ENCODE results near the gene TMEM248. TPM values are rescaled to one million over a fixed set of nuclear protein-coding genes. Genes with fewer than 3 reads are reported as not detected.

TMEM248 gene
- total and polyA plus RNA-seq, 2 of the 13 experiments (the other 11 are each of a cell fraction or from before 2014, with no cell fraction given): 54.3 to 109 TPM

DNA sequence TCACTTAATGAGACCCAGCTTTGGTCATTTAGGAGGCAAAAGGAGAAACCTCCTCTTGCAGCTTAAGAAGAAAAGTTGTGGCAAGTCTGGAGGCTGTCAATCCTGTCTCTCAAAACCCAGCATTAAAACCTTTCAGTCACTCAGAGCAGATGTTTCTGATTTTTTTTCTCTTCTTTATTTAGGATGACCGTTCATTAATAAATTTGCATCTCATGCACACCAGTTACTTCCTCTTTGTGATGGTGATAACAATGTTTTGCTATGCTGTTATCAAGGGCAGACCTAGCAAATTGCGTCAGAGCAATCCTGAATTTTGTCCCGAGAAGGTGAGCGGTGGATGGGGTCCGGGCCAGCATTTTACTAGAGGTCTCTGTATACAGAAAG, 32.0 kb downstream of the TMEM248 start (continued):
- TF ChIP-seq, protein P1, sequence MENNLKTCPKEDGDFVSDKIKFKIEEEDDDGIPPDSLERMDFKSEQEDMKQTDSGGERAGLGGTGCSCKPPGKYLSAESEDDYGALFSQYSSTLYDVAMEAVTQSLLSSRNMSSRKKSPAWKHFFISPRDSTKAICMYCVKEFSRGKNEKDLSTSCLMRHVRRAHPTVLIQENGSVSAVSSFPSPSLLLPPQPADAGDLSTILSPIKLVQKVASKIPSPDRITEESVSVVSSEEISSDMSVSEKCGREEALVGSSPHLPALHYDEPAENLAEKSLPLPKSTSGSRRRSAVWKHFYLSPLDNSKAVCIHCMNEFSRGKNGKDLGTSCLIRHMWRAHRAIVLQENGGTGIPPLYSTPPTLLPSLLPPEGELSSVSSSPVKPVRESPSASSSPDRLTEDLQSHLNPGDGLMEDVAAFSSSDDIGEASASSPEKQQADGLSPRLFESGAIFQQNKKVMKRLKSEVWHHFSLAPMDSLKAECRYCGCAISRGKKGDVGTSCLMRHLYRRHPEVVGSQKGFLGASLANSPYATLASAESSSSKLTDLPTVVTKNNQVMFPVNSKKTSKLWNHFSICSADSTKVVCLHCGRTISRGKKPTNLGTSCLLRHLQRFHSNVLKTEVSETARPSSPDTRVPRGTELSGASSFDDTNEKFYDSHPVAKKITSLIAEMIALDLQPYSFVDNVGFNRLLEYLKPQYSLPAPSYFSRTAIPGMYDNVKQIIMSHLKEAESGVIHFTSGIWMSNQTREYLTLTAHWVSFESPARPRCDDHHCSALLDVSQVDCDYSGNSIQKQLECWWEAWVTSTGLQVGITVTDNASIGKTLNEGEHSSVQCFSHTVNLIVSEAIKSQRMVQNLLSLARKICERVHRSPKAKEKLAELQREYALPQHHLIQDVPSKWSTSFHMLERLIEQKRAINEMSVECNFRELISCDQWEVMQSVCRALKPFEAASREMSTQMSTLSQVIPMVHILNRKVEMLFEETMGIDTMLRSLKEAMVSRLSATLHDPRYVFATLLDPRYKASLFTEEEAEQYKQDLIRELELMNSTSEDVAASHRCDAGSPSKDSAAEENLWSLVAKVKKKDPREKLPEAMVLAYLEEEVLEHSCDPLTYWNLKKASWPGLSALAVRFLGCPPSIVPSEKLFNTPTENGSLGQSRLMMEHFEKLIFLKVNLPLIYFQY (CRISPR knock-in tag; IDR thresholded peaks at IDR 0.05; ENCODE audit: borderline replicate concordance): no peak
- TF ChIP-seq, protein P2, sequence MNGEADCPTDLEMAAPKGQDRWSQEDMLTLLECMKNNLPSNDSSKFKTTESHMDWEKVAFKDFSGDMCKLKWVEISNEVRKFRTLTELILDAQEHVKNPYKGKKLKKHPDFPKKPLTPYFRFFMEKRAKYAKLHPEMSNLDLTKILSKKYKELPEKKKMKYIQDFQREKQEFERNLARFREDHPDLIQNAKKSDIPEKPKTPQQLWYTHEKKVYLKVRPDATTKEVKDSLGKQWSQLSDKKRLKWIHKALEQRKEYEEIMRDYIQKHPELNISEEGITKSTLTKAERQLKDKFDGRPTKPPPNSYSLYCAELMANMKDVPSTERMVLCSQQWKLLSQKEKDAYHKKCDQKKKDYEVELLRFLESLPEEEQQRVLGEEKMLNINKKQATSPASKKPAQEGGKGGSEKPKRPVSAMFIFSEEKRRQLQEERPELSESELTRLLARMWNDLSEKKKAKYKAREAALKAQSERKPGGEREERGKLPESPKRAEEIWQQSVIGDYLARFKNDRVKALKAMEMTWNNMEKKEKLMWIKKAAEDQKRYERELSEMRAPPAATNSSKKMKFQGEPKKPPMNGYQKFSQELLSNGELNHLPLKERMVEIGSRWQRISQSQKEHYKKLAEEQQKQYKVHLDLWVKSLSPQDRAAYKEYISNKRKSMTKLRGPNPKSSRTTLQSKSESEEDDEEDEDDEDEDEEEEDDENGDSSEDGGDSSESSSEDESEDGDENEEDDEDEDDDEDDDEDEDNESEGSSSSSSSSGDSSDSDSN (CRISPR knock-in tag; IDR thresholded peaks at IDR 0.05): no peak
- TF ChIP-seq ZNF431 (CRISPR knock-in tag; IDR thresholded peaks at IDR 0.05; ENCODE audit: borderline replicate concordance, low read depth) (no peak), HDAC6 (IDR thresholded peaks at IDR 0.05; ENCODE audit: low read depth, low read length) (no peak)
- TF ChIP-seq, protein P3, sequence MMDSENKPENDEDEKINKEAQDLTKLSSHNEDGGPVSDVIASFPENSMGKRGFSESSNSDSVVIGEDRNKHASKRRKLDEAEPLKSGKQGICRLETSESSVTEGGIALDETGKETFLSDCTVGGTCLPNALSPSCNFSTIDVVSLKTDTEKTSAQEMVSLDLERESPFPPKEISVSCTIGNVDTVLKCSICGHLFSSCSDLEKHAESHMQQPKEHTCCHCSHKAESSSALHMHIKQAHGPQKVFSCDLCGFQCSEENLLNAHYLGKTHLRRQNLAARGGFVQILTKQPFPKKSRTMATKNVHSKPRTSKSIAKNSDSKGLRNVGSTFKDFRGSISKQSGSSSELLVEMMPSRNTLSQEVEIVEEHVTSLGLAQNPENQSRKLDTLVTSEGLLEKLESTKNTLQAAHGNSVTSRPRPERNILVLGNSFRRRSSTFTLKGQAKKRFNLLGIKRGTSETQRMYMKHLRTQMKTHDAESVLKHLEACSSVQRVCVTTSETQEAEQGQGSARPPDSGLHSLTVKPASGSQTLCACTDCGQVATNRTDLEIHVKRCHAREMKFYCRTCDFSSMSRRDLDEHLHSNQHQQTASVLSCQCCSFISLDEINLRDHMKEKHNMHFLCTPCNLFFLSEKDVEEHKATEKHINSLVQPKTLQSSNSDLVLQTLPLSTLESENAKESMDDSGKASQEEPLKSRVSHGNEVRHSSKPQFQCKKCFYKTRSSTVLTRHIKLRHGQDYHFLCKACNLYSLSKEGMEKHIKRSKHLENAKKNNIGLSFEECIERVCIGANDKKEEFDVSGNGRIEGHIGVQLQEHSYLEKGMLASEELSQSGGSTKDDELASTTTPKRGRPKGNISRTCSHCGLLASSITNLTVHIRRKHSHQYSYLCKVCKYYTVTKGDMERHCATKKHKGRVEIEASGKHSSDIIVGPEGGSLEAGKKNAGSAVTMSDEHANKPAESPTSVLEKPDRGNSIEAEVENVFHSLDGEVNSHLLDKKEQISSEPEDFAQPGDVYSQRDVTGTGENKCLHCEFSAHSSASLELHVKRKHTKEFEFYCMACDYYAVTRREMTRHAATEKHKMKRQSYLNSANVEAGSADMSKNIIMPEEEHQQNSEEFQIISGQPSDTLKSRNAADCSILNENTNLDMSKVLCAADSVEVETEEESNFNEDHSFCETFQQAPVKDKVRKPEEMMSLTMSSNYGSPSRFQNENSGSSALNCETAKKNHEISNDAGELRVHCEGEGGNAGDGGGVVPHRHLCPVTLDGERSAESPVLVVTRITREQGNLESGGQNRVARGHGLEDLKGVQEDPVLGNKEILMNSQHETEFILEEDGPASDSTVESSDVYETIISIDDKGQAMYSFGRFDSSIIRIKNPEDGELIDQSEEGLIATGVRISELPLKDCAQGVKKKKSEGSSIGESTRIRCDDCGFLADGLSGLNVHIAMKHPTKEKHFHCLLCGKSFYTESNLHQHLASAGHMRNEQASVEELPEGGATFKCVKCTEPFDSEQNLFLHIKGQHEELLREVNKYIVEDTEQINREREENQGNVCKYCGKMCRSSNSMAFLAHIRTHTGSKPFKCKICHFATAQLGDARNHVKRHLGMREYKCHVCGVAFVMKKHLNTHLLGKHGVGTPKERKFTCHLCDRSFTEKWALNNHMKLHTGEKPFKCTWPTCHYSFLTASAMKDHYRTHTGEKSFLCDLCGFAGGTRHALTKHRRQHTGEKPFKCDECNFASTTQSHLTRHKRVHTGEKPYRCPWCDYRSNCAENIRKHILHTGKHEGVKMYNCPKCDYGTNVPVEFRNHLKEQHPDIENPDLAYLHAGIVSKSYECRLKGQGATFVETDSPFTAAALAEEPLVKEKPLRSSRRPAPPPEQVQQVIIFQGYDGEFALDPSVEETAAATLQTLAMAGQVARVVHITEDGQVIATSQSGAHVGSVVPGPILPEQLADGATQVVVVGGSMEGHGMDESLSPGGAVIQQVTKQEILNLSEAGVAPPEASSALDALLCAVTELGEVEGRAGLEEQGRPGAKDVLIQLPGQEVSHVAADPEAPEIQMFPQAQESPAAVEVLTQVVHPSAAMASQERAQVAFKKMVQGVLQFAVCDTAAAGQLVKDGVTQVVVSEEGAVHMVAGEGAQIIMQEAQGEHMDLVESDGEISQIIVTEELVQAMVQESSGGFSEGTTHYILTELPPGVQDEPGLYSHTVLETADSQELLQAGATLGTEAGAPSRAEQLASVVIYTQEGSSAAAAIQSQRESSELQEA (CRISPR knock-in tag; IDR thresholded peaks at IDR 0.05; ENCODE audit: not compliant biosample characterization): no peak
- TF ChIP-seq, protein P4, sequence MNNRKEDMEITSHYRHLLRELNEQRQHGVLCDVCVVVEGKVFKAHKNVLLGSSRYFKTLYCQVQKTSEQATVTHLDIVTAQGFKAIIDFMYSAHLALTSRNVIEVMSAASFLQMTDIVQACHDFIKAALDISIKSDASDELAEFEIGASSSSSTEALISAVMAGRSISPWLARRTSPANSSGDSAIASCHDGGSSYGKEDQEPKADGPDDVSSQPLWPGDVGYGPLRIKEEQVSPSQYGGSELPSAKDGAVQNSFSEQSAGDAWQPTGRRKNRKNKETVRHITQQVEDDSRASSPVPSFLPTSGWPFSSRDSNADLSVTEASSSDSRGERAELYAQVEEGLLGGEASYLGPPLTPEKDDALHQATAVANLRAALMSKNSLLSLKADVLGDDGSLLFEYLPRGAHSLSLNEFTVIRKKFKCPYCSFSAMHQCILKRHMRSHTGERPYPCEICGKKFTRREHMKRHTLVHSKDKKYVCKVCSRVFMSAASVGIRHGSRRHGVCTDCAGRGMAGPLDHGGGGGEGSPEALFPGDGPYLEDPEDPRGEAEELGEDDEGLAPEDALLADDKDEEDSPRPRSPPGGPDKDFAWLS (CRISPR knock-in tag; IDR thresholded peaks at IDR 0.05; ENCODE audit: borderline replicate concordance): no peak
